ENCODE measurements around the gene DPP9.

DNA sequence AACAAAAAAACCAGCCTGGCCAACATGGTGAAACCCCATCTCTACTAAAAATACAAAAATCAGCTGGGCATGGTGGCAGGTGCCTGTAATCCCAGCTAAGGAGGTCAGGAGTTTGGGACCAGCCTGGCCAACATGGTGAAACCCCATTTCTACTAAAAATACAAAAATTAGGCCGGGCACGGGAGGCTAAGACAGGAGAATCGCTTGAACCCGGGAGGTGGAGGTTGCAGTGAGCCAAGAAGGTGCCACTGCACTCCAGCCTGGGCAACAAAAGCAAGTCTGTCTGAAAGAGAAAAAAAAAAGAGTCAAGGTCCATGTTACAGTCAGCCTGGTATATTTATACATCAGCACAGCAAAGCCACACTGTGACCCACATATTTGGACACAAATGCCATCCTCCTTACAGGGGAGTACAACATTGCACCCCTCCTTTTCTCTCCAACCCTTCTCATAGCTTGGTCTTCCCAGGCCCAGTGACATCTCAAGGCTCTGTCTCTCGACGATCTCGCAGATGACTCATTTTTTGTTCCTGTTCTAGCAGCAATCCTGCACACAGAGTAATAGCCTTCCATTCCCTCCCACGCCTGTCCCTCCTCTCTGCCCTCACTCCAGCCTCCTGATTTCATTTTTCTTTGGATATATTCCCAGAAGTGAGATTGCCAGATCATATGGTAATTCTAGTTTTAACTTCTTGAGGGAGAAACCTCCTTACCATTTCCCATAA is 21.0 kb upstream of the DPP9 start:
- TF ChIP-seq POLR2A (IDR thresholded peaks at IDR 0.05; ENCODE audit: low read depth, low read length) (no peak), TAF1 (IDR thresholded peaks at IDR 0.05; ENCODE audit: low read depth, low read length) (no peak), POLR2AphosphoS5 (IDR thresholded peaks at IDR 0.05; ENCODE audit: low read depth, low read length) (no peak), SPI1 (IDR thresholded peaks at IDR 0.05; ENCODE audit: low read depth, low read length) (no peak), POU2F2 (IDR thresholded peaks at IDR 0.05; ENCODE audit: low read depth, low read length) (no peak), PAX5 (IDR thresholded peaks at IDR 0.05; ENCODE audit: insufficient read depth, low read length, severe bottlenecking) (no peak)

Data from GM12891 (cell line).